ENCODE results near the gene PCDH8.

The PCDH8 gene

DNA sequence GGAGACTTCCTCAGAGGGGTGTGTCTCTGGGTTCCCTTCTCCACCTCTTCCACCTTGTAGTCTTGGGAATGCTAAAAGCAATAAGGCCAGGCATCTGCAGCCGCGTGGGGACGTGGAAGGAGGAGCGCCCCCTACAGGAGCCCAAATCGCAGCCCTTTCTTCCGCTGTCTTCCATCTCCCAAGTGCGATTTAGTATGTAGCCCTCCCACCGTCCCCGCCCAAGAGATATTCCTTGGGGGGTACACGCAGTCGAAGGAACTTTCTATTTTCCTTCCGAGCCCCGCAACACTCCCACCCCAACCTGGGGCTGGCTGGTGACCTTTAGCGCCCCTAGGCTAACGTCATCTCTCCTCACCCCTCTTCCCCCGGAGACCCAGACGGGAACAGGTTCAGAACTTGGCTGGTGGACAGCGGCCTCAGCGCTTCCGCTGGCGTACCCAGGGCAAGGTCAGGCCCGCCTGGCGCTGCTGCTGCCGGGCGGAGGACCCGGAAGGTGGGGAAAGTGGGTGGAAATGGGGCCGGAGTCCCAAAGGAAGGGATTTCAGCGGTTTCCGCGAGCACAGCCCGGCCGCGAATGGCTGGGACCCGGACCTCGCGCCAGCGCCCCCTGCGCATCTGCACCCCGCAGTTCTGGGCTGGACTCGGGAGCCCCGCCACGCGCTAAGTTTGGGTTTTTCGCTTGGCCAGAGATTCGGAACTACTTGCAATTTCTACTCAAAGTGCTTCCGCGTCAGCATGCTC, 2.1 kb upstream of the PCDH8 start:
- Histone ChIP-seq H3K4me3 (ENCODE audit: low read length) (peak overlapping the region; percentile 90), H3K27me3 (ENCODE audit: insufficient read depth, low read length) (peaks cover 63% of the 10 kb centered on the region), H3K9me3 (ENCODE audit: insufficient read depth, low read depth, low read length) (no peaks in the 10 kb centered on the region), H3K36me3 (ENCODE audit: insufficient read depth, low read depth, low read length) (no peaks in the 10 kb centered on the region), H3K4me1 (ENCODE audit: insufficient read depth, low read length) (peaks cover 18% of the 10 kb centered on the region; the same call in 1 of the 2 replicates), H3K9ac (ENCODE audit: low read depth, low read length) (peak overlapping the region; percentile 90), H3K27ac (ENCODE audit: low read length) (peak overlapping the region; percentile 65)

DNA sequence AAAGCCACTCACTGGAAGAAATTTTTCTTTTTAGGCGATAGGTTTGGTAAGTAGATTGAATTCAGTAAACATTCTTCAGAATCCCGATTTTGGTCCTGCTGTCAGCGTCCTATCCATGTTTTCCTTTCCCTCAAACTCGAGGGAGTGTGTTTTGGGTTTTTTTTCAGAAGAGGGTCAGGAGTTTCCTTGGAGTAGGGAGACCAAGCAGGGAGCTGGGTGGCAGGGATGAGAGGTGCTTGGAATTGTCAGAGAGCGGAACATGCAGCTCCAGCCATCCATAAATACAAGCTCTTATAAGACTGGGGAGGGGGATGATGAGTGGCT, 1.6 kb upstream of the PCDH8 start:
- H3K27me3 ChIP-seq (ENCODE audit: insufficient read depth, low read length) = peaks cover 63% of the 10 kb centered on the region
- H3K36me3 ChIP-seq (ENCODE audit: insufficient read depth, low read depth, low read length) = no peaks in the 10 kb centered on the region
- H3K4me1 ChIP-seq (ENCODE audit: insufficient read depth, low read length) = peaks cover 18% of the 10 kb centered on the region; the same call in 1 of the 2 replicates
- H3K4me3 ChIP-seq (ENCODE audit: low read length) = peak overlapping the region; percentile 90
- H3K9me3 ChIP-seq (ENCODE audit: insufficient read depth, low read depth, low read length) = no peaks in the 10 kb centered on the region
- peak overlapping the region; percentile 15; the same call in 1 of the 2 replicates for H3K9ac ChIP-seq (ENCODE audit: low read depth, low read length)
- H3K27ac ChIP-seq (ENCODE audit: low read length) = no peak overlapping the region

GRCh38 chr13:52849291-52850071, 1.0 kb upstream of the PCDH8 start:
- peaks cover 67% of the 10 kb centered on the region for H3K27me3 ChIP-seq (ENCODE audit: insufficient read depth, low read length)
- no peak overlapping the region; the same call in 1 of the 2 replicates for H3K9ac ChIP-seq (ENCODE audit: low read depth, low read length)
- H3K4me1 ChIP-seq (ENCODE audit: insufficient read depth, low read length) = peaks cover 18% of the 10 kb centered on the region; the same call in 1 of the 2 replicates
- H3K4me3 ChIP-seq (ENCODE audit: low read length) = peak overlapping the region; percentile 90
- no peak overlapping the region for H3K27ac ChIP-seq (ENCODE audit: low read length)
- H3K36me3 ChIP-seq (ENCODE audit: insufficient read depth, low read depth, low read length) = 0 out of 2 replicates have a peak, but pooled peaks cover under 1% of the 10 kb centered on the region
- no peaks in the 10 kb centered on the region for H3K9me3 ChIP-seq (ENCODE audit: insufficient read depth, low read depth, low read length)

- Histone ChIP-seq H3K4me3 (ENCODE audit: low read length) (peak overlapping the region; percentile 90), H3K27ac (ENCODE audit: low read length) (no peak overlapping the region), H3K27me3 (ENCODE audit: insufficient read depth, low read length) (peaks cover 72% of the 10 kb centered on the region), H3K4me1 (ENCODE audit: insufficient read depth, low read length) (peaks cover 18% of the 10 kb centered on the region; the same call in 1 of the 2 replicates), H3K36me3 (ENCODE audit: insufficient read depth, low read depth, low read length) (peaks cover 8% of the 10 kb centered on the region; the same call in 1 of the 2 replicates), H3K9ac (ENCODE audit: low read depth, low read length) (no peak overlapping the region), H3K9me3 (ENCODE audit: insufficient read depth, low read depth, low read length) (no peaks in the 10 kb centered on the region)
These were observed 583 bp downstream of the PCDH8 start for GRCh38 chr13:52847682-52848432.

DNA sequence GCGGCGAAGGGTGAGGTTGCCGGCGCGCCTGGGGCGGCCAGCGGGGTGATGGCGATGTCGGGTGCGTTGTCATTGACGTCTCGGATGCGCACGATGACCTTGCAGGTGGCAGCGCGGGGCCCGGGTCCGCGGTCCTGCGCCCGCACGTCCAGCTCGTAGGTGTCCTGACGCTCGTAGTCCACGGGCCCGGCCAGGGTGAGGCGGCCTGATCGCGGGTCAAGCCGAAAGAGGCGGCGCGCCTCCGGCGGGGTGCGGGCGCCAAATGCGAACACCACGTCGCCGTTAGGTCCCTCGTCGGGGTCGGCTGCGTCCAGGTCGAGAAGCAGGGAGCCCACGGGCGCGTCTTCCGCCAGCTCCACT, 1.1 kb downstream of the PCDH8 start:
- H3K9ac ChIP-seq (ENCODE audit: low read depth, low read length) = no peak overlapping the region
- peak overlapping the region; percentile 90 for H3K4me3 ChIP-seq (ENCODE audit: low read length)
- H3K27me3 ChIP-seq (ENCODE audit: insufficient read depth, low read length) = peaks cover 72% of the 10 kb centered on the region
- H3K36me3 ChIP-seq (ENCODE audit: insufficient read depth, low read depth, low read length) = peaks cover 8% of the 10 kb centered on the region; the same call in 1 of the 2 replicates
- no peaks in the 10 kb centered on the region for H3K9me3 ChIP-seq (ENCODE audit: insufficient read depth, low read depth, low read length)
- no peak overlapping the region for H3K27ac ChIP-seq (ENCODE audit: low read length)
- peaks cover 14% of the 10 kb centered on the region; the same call in 1 of the 2 replicates for H3K4me1 ChIP-seq (ENCODE audit: insufficient read depth, low read length)

DNA sequence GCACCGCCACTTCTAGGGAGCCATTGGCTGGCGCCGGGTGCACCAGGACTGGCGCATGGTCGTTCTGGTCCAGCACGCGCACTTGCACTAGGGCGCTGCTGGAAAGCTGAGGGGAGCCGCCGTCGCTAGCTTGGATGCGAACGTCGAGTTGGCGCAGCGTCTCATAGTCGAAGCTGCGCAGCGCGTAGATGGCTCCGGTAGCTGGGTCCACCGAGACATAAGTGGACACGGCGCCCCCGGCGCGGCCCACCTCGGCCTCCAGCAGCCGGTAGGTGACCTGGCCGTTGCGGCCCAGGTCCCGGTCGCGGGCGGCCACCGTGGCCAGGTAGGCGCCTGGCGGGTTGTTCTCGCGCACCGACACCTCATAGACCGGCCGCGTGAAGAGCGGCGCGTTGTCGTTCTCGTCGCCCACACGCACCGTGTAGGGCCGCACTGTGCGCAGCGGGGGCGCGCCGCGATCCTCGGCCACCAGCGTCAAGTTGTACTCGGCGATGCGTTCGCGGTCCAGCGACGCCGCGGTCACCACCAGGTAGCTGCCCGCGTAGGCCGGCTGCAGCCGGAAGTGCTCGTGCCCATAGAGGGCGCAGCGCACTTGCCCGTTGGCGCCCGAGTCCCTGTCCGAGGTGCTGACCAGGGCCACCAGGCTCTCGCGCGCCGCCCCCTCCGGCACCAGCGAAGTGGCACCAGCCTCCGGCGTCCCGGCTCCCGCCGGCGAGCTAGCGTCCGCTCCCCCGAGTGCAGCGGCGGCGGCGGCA, 1.7 kb downstream of the PCDH8 start:
- Histone ChIP-seq H3K4me1 (ENCODE audit: insufficient read depth, low read length) (peaks cover 9% of the 10 kb centered on the region; the same call in 1 of the 2 replicates), H3K4me3 (ENCODE audit: low read length) (peak overlapping the region; percentile 90; the same call in 1 of the 2 replicates), H3K9me3 (ENCODE audit: insufficient read depth, low read depth, low read length) (no peaks in the 10 kb centered on the region), H3K27ac (ENCODE audit: low read length) (no peak overlapping the region), H3K9ac (ENCODE audit: low read depth, low read length) (no peak overlapping the region), H3K36me3 (ENCODE audit: insufficient read depth, low read depth, low read length) (peaks cover 8% of the 10 kb centered on the region; the same call in 1 of the 2 replicates), H3K27me3 (ENCODE audit: insufficient read depth, low read length) (peaks cover 72% of the 10 kb centered on the region)

DNA sequence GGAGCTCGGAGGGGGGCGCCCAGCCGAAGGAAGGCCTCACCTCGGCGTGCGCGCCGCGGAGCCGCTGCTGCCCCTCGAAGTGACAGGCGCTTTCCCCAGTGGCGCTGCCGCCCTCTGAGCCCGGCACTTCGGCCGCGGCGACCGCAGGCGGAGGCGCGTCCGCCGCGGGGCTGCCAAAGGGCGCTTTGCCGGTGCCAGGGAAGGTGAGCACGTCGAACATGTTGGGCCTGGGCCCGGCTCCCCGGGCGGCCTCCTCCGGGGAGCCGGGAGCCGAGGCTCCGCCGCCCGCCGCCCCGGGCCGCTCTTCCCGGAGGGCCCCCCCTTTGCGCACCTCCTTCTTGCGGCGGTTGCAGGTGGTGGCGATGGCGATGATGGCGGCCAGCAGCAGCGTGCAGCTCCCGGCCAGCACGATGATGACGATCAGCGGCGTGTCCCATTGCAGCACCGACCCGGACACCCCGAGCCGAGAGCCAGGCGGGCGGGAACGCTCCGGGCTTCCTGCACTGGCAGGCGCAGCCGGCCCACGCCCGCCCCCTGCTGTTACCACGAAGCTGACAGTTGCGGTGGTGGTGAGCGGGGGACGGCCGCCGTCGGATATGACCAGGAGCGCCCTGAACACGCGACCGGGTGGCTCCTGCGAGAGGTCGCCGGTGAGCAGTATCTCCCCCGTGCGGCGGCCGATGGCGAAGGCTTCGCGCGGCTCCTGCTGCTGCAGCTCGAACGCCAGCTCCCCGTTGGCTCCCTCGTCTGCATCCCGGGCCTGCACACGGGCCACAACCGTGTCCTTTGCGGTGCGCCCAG, 2.5 kb downstream of the PCDH8 start:
- peaks cover 8% of the 10 kb centered on the region; the same call in 1 of the 2 replicates for H3K36me3 ChIP-seq (ENCODE audit: insufficient read depth, low read depth, low read length)
- H3K9ac ChIP-seq (ENCODE audit: low read depth, low read length) = no peak overlapping the region
- peaks cover 8% of the 10 kb centered on the region; the same call in 1 of the 2 replicates for H3K4me1 ChIP-seq (ENCODE audit: insufficient read depth, low read length)
- H3K4me3 ChIP-seq (ENCODE audit: low read length) = peak overlapping the region; percentile 44; the same call in 1 of the 2 replicates
- H3K27me3 ChIP-seq (ENCODE audit: insufficient read depth, low read length) = peaks cover 72% of the 10 kb centered on the region
- no peaks in the 10 kb centered on the region for H3K9me3 ChIP-seq (ENCODE audit: insufficient read depth, low read depth, low read length)
- no peak overlapping the region for H3K27ac ChIP-seq (ENCODE audit: low read length)

DNA sequence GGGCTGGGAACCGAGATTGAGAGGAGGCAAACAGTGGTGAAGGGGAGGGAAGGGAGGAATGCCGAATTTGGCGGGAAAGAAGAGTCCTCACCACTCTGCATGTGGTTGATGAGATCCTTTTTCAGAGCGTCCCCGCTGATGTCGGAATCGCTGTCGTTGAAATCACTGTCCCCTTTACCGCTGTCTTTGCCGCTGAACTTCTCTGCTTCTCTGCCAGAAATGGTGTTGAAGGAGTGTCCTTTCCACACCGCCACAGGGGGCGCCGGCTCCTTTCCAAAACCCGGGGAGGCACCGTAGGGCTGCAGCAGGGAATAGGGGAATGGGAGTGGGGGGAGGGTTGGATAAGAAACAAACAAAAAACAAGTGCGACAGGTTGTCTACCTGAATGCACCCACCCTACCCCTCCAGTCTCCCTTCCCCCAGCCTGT, 3.1 kb downstream of the PCDH8 start:
- peak overlapping the region; percentile 44; the same call in 1 of the 2 replicates for H3K4me3 ChIP-seq (ENCODE audit: low read length)
- H3K9ac ChIP-seq (ENCODE audit: low read depth, low read length) = no peak overlapping the region
- H3K27ac ChIP-seq (ENCODE audit: low read length) = no peak overlapping the region
- peaks cover 72% of the 10 kb centered on the region for H3K27me3 ChIP-seq (ENCODE audit: insufficient read depth, low read length)
- peaks cover 8% of the 10 kb centered on the region; the same call in 1 of the 2 replicates for H3K36me3 ChIP-seq (ENCODE audit: insufficient read depth, low read depth, low read length)
- H3K4me1 ChIP-seq (ENCODE audit: insufficient read depth, low read length) = peaks cover 8% of the 10 kb centered on the region; the same call in 1 of the 2 replicates
- no peaks in the 10 kb centered on the region for H3K9me3 ChIP-seq (ENCODE audit: insufficient read depth, low read depth, low read length)

DNA sequence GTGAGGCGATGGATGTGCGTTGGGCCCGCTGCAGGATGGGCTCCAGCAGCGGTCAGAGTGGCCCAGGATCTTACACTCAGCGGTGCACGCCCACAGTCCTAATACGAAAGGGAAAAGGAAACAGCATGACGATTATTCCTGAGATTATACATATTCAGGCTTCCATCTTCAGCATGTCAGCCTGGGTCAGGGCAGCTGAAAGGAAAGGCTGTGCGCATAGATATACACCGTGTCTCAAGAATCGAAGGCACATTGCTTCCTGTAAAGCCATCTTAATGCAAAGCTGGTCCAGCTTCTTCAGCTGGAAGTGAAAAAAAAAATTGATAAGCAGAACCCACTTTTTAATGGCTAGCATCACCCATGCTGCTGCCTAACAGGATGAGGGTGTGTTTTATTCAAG, 3.6 kb downstream of the PCDH8 start:
- peak overlapping the region; percentile 44; the same call in 1 of the 2 replicates for H3K4me3 ChIP-seq (ENCODE audit: low read length)
- H3K27me3 ChIP-seq (ENCODE audit: insufficient read depth, low read length) = peaks cover 67% of the 10 kb centered on the region
- H3K36me3 ChIP-seq (ENCODE audit: insufficient read depth, low read depth, low read length) = peaks cover 8% of the 10 kb centered on the region; the same call in 1 of the 2 replicates
- H3K4me1 ChIP-seq (ENCODE audit: insufficient read depth, low read length) = peaks cover 8% of the 10 kb centered on the region; the same call in 1 of the 2 replicates
- H3K27ac ChIP-seq (ENCODE audit: low read length) = no peak overlapping the region
- H3K9ac ChIP-seq (ENCODE audit: low read depth, low read length) = no peak overlapping the region
- H3K9me3 ChIP-seq (ENCODE audit: insufficient read depth, low read depth, low read length) = no peaks in the 10 kb centered on the region

DNA sequence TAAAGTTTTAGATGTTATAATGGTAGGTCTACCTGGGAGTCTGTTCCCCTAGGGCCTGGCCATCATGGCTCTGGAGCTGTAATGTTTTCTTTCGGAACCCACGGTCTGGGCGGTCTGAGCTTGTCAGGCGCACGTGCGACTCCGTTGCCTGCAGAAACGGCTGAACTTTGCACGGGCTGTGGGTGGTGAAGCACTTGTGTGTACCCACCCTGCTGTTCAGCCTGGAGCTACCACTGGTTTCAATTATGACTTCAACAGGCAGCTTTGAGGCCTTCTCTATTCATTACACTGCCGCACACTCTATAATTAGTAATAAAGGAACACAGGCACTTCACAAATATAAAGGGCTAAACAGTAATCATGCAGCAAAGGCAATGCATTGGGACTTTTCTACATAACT, 6.0 kb downstream of the PCDH8 start:
- H3K27me3 ChIP-seq (ENCODE audit: insufficient read depth, low read length) = peaks cover 43% of the 10 kb centered on the region
- H3K9ac ChIP-seq (ENCODE audit: low read depth, low read length) = no peak overlapping the region
- H3K4me3 ChIP-seq (ENCODE audit: low read length) = no peak overlapping the region
- peaks cover 8% of the 10 kb centered on the region; the same call in 1 of the 2 replicates for H3K36me3 ChIP-seq (ENCODE audit: insufficient read depth, low read depth, low read length)
- H3K9me3 ChIP-seq (ENCODE audit: insufficient read depth, low read depth, low read length) = no peaks in the 10 kb centered on the region
- no peak overlapping the region for H3K27ac ChIP-seq (ENCODE audit: low read length)
- peaks cover 10% of the 10 kb centered on the region for H3K4me1 ChIP-seq (ENCODE audit: insufficient read depth, low read length)
